Endothelial cell of umbilical vein (primary cell): ENCODE measurements around the gene CACNA1C. TPM values are rescaled to one million over a fixed set of nuclear protein-coding genes. Genes with fewer than 3 reads are reported as not detected.

Experiments used
- BruUV-seq: library from RNA; stranded (reverse); fragments of 400-500 nt; replicated peaks from 2 replicates; lab custom pipeline; 2021; lab: Mats Ljungman, UMichigan
- CTCF ChIA-PET: fragments of 300-600, 350-600 bp; sonication (Branson Sonifier 250); formaldehyde crosslinking; loops from one replicate; lab custom pipeline; 2021; ENCODE audit warnings: antibody characterized with exemption, inconsistent platforms; lab: Charles Lee
- POLR2A ChIA-PET: fragments of 300-600, 350-600 bp; sonication (Branson Sonifier 250); formaldehyde crosslinking; loops from one replicate; lab custom pipeline; 2021; ENCODE audit warnings: antibody characterized with exemption, inconsistent platforms; lab: Charles Lee
- DNase-seq: peaks from one replicate; pipeline ENCODE4 v3.0.0-alpha.2; 2011; ENCODE audit warnings: low read depth, low spot score
- FAIRE-seq: peaks from 2 replicates; lab custom pipeline; 2011; peaks lifted over from hg19 to GRCh38; lab: Jason Lieb, UNC
- H2AFZ ChIP-seq: 2 replicates; pipeline ENCODE4 v1.6.0; 2012; ENCODE audit warnings: low read depth, low read length, control low read depth, inconsistent platforms
- H3K27ac ChIP-seq: 2 replicates; pipeline ENCODE4 v1.5.1; 2011; ENCODE audit warnings: low read depth, mild to moderate bottlenecking, control low read depth, low read length, moderate library complexity; ENCODE audit not compliant: insufficient read depth
- H3K27me3 ChIP-seq, 2 experiments: 2 replicates each; pipeline versions ENCODE4 v1.6.0 to v1.6.1; 2011; ENCODE audit warnings: low read length in 2 of 2, mixed read lengths in 1 of 2; ENCODE audit not compliant: control insufficient read depth in 2 of 2, insufficient read depth in 2 of 2
- H3K36me3 ChIP-seq, 2 experiments: 2 replicates in 1 of 2; 3 replicates in 1 of 2; pipeline ENCODE4 v1.5.1; 2011; ENCODE audit warnings: low read length in 2 of 2, mild to moderate bottlenecking in 1 of 2, moderate library complexity in 1 of 2; ENCODE audit not compliant: control insufficient read depth in 2 of 2, insufficient read depth in 2 of 2; ENCODE audit errors: extremely low read depth in 1 of 2
- H3K4me1 ChIP-seq: 3 replicates; pipeline ENCODE4 v1.5.1; 2011; ENCODE audit warnings: mild to moderate bottlenecking, low read length; ENCODE audit not compliant: control insufficient read depth, insufficient read depth; ENCODE audit errors: extremely low read depth
- H3K4me2 ChIP-seq: 2 replicates; pipeline ENCODE4 v1.6.1; 2011; ENCODE audit warnings: low read length, control low read depth, mixed read lengths; ENCODE audit not compliant: insufficient read depth
- H3K4me3 ChIP-seq, 3 experiments: fragments of 200-600 bp in 1 of 3; sonication (generic), shearing (Covaris generic) in 1 of 3; replicated peaks in 1 of 3; 2 replicates each; pipeline ENCODE4 v1.5.1; 2011 to 2016; ENCODE audit warnings: control low read depth in 3 of 3, low read length in 3 of 3, mild to moderate bottlenecking in 2 of 3, inconsistent platforms in 1 of 3, low read depth in 1 of 3, moderate library complexity in 1 of 3; ENCODE audit not compliant: insufficient read depth in 1 of 3
- H3K79me2 ChIP-seq: 2 replicates; pipeline ENCODE4 v1.6.0; 2012; ENCODE audit warnings: low read length, inconsistent platforms; ENCODE audit not compliant: control insufficient read depth, insufficient read depth
- H3K9ac ChIP-seq: replicated peaks from 2 replicates; pipeline ENCODE3; 2011; ENCODE audit warnings: low read length, control low read depth; ENCODE audit not compliant: insufficient read depth; ENCODE audit errors: extremely low read depth
- H3K9me1 ChIP-seq: replicated peaks from 3 replicates; pipeline ENCODE4 v1.6.0; 2011; ENCODE audit warnings: mild to moderate bottlenecking, low read length; ENCODE audit not compliant: control insufficient read depth, insufficient read depth; ENCODE audit errors: extremely low read depth
- H3K9me3 ChIP-seq: replicated peaks from 2 replicates; pipeline ENCODE4 v1.5.1; 2012; ENCODE audit warnings: low read length, inconsistent platforms; ENCODE audit not compliant: control insufficient read depth, insufficient read depth
- H4K20me1 ChIP-seq: replicated peaks from 2 replicates; pipeline ENCODE3; 2011; ENCODE audit warnings: mild to moderate bottlenecking, low read length; ENCODE audit not compliant: control insufficient read depth, insufficient read depth; ENCODE audit errors: extremely low read depth
- CTCF ChIP-seq, 2 donors: IDR thresholded peaks; 1 replicate in 1 of 2; 2 replicates in 1 of 2; pipeline ENCODE4 v1.5.1; 2011; ENCODE audit warnings: low read length in 2 of 2, mild to moderate bottlenecking in 2 of 2, moderate library complexity in 2 of 2, control low read depth in 1 of 2, inconsistent platforms in 1 of 2, low read depth in 1 of 2; ENCODE audit not compliant: insufficient read depth in 1 of 2; ENCODE audit errors: extremely low read depth in 1 of 2
- EZH2 ChIP-seq: IDR thresholded peaks from 2 replicates; pipeline ENCODE4 v1.6.1; 2012; ENCODE audit warnings: borderline replicate concordance, low read depth, mild to moderate bottlenecking, moderate library complexity, low read length, inconsistent platforms; ENCODE audit not compliant: severe bottlenecking
- FOS ChIP-seq: IDR thresholded peaks from 2 replicates; pipeline ENCODE4 v1.6.1; 2011; ENCODE audit warnings: mild to moderate bottlenecking, low read length, moderate library complexity, borderline replicate concordance; ENCODE audit not compliant: insufficient read depth
- GATA2 ChIP-seq: IDR thresholded peaks from 2 replicates; pipeline ENCODE4 v1.7.0; 2011; ENCODE audit warnings: low read depth, mild to moderate bottlenecking, moderate library complexity, mixed read lengths, low read length; ENCODE audit not compliant: insufficient read length, insufficient read depth
- JUN ChIP-seq: IDR thresholded peaks from 2 replicates; pipeline ENCODE4 v1.6.1; 2011; ENCODE audit warnings: borderline replicate concordance, low read depth; ENCODE audit not compliant: insufficient read length, insufficient read depth
- MAX ChIP-seq: IDR thresholded peaks from 2 replicates; pipeline ENCODE4 v1.6.1; 2011; ENCODE audit not compliant: insufficient read depth, insufficient read length
- MYC ChIP-seq: IDR thresholded peaks from one replicate; pipeline ENCODE4 v1.6.1; 2011; ENCODE audit warnings: mild to moderate bottlenecking, low read depth, low read length
- POLR2A ChIP-seq: IDR thresholded peaks from 2 replicates; pipeline ENCODE4 v1.6.1; 2012; ENCODE audit warnings: low read depth, mild to moderate bottlenecking, control low read depth, low read length
- POLR2AphosphoS5 ChIP-seq: IDR thresholded peaks from 2 replicates; pipeline ENCODE4 v1.6.1; 2012; ENCODE audit warnings: low read depth, mild to moderate bottlenecking, control low read depth, low read length, moderate library complexity; ENCODE audit not compliant: insufficient read depth
- dilution Hi-C: fragments of 300-500 bp; cut with MboI; formaldehyde crosslinking; loops from one replicate; pipeline ENCODE4 v1.15.0; 2019; ENCODE audit warnings: low sequenced_read_pairs; ENCODE audit not compliant: extremely low pct_ligation_motif_present
- intact Hi-C: fragments of 100-400 bp; cut with micrococcal nuclease; formaldehyde crosslinking; loops from one replicate; pipeline ENCODE4 v1.10.0; 2022
- polyA plus RNA-seq, 4 experiments: library from polyadenylated mRNA; depleted of rRNA in 3 of 4; stranded (reverse) in 3 of 4; unstranded in 1 of 4; fragments of >200 nt; gene quantifications; 2 replicates each; pipeline versions ENCODE4 v1.2.1 to v1.2.3, GENCODE V29; 2011 to 2012; ENCODE audit warnings: missing spikeins in 1 of 4
- total RNA-seq: library from RNA; stranded (reverse); gene quantifications from 2 replicates; pipeline ENCODE4 v1.2.3, GENCODE V29; 2021

Gene CACNA1C
- total and polyA plus RNA-seq, 2 donors (not counting 3 experiments of a cell fraction or from before 2014, with no cell fraction given): not detected

GRCh38 chr12:2378835-2379330 lies 326.1 kb downstream of the CACNA1C start:
- H2AFZ ChIP-seq: no peak overlapping the region
- FAIRE-seq (no peak), DNase-seq (no peak)
- no peaks in the 10 kb centered on the region for H3K9me1 ChIP-seq
- no TSS peak for BruUV-seq
- H3K27ac ChIP-seq: no peak overlapping the region
- TF ChIP-seq MAX (no peak), POLR2A (no peak)
- no peak overlapping the region for H3K4me3 ChIP-seq
- ChIA-PET CTCF (no interaction called here), POLR2A (no interaction called here)
- no peaks in the 10 kb centered on the region for H3K79me2 ChIP-seq
- dilution Hi-C loops: no loop called here
- no peak overlapping the region for H3K4me2 ChIP-seq
- H3K9me3 ChIP-seq: no peaks in the 10 kb centered on the region
- no peaks in the 10 kb centered on the region for H3K36me3 ChIP-seq
- H3K4me1 ChIP-seq: no peaks in the 10 kb centered on the region
- intact Hi-C loops: no loop called here
- H3K9ac ChIP-seq: no peak overlapping the region
- no peaks in the 10 kb centered on the region for H4K20me1 ChIP-seq
- no peaks in the 10 kb centered on the region for H3K27me3 ChIP-seq

- Histone ChIP-seq H4K20me1 (no peaks in the 10 kb centered on the region), H3K27me3 (no peaks in the 10 kb centered on the region), H3K9me3 (no peaks in the 10 kb centered on the region), H3K4me1 (no peaks in the 10 kb centered on the region), H3K4me2 (no peak overlapping the region), H3K79me2 (no peaks in the 10 kb centered on the region), H3K27ac (no peak overlapping the region), H3K9ac (no peak overlapping the region), H3K4me3 (no peak overlapping the region), H3K36me3 (no peaks in the 10 kb centered on the region), H3K9me1 (no peaks in the 10 kb centered on the region), H2AFZ (no peak overlapping the region)
- POLR2A ChIA-PET: no interaction called here
- BruUV-seq: no TSS peak
- DNase-seq (no peak), FAIRE-seq (no peak)
- dilution Hi-C loops (no loop called here), intact Hi-C loops (no loop called here)
- TF ChIP-seq FOS (no peak), CTCF (IDR thresholded peaks at IDR 0.05; ENCODE audit: extremely low read depth in 1 of 2, insufficient read depth in 1 of 2, low read depth in 1 of 2, low read length in 2 of 2) (no peak), JUN (no peak), EZH2 (no peak), MAX (no peak), POLR2A (no peak), POLR2AphosphoS5 (no peak), MYC (no peak), GATA2 (no peak)
- CTCF ChIA-PET: interaction anchor here (1.5 kb wide), 1 partner anchor 15 kb away, joined by 4 read pairs; no protein-coding TSS in a partner anchor
Measured at GRCh38 chr12:2380946-2381345, 328.2 kb downstream of the CACNA1C start.
